ENCODE data around the gene TMEM116.
"Not testable (repeated sequence)": the region's sequence is repeated elsewhere in the genome, so short reads cannot be mapped to it uniquely, and the experiment has no call there.

The TMEM116 gene

GRCh38 chr12:111998015-111998414 lies 14.9 kb downstream of the TMEM116 start:
- no peak for TF ChIP-seq EZH2 (IDR thresholded peaks at IDR 0.05; ENCODE audit: borderline replicate concordance, low read length)
- no peak for TF ChIP-seq CTCF (IDR thresholded peaks at IDR 0.05; ENCODE audit: low read length)
- H3K4me2 ChIP-seq (ENCODE audit: low read length): no peak overlapping the region
- no peaks in the 10 kb centered on the region for H3F3A ChIP-seq (ENCODE audit: insufficient read depth, low read length)
- no peak overlapping the region for H3K4me3 ChIP-seq (ENCODE audit: low read depth, low read length, poor library complexity, severe bottlenecking)
- H3K27ac ChIP-seq (ENCODE audit: low read depth, low read length, poor library complexity, severe bottlenecking): peak overlapping the region; percentile 11
- H3K79me2 ChIP-seq (ENCODE audit: insufficient read depth, low read length): no peaks in the 10 kb centered on the region
- H4K20me1 ChIP-seq (ENCODE audit: insufficient read depth, low read length): no peaks in the 10 kb centered on the region
- no peak overlapping the region for H3K9ac ChIP-seq (ENCODE audit: low read length)
- H3K27me3 ChIP-seq (ENCODE audit: insufficient read depth, low read length): no peaks in the 10 kb centered on the region
- H3K9me3 ChIP-seq (ENCODE audit: low read length): no peaks in the 10 kb centered on the region
- no peaks in the 10 kb centered on the region for H3K9me2 ChIP-seq (ENCODE audit: low read depth, low read length)
- H2AFZ ChIP-seq (ENCODE audit: low read length): no peak overlapping the region
- H3K36me3 ChIP-seq (ENCODE audit: insufficient read depth, low read length): no peaks in the 10 kb centered on the region; the same call in 1 of the 2 replicates
- peaks cover 86% of the 10 kb centered on the region for H3K4me1 ChIP-seq (ENCODE audit: insufficient read depth, low read length, severe bottlenecking)

- Histone ChIP-seq H3K9me2 (ENCODE audit: low read depth, low read length) (no peaks in the 10 kb centered on the region), H3K4me2 (ENCODE audit: low read length) (no peak overlapping the region), H3K36me3 (ENCODE audit: insufficient read depth, low read length) (no peaks in the 10 kb centered on the region; the same call in 1 of the 2 replicates), H3K79me2 (ENCODE audit: insufficient read depth, low read length) (no peaks in the 10 kb centered on the region), H3K27me3 (ENCODE audit: insufficient read depth, low read length) (no peaks in the 10 kb centered on the region), H3K27ac (ENCODE audit: low read depth, low read length, poor library complexity, severe bottlenecking) (peak overlapping the region; percentile 87), H3F3A (ENCODE audit: insufficient read depth, low read length) (no peaks in the 10 kb centered on the region), H3K4me3 (ENCODE audit: low read depth, low read length, poor library complexity, severe bottlenecking) (no peak overlapping the region), H3K9me3 (ENCODE audit: low read length) (no peaks in the 10 kb centered on the region), H4K20me1 (ENCODE audit: insufficient read depth, low read length) (no peaks in the 10 kb centered on the region), H3K4me1 (ENCODE audit: insufficient read depth, low read length, severe bottlenecking) (peaks cover 87% of the 10 kb centered on the region), H3K9ac (ENCODE audit: low read length) (no peak overlapping the region), H2AFZ (ENCODE audit: low read length) (no peak overlapping the region)
- no peak for TF ChIP-seq EZH2 (IDR thresholded peaks at IDR 0.05; ENCODE audit: borderline replicate concordance, low read length)
- no peak for TF ChIP-seq CTCF (IDR thresholded peaks at IDR 0.05; ENCODE audit: low read length)
Observed at GRCh38 chr12:111997300-111997699, 15.7 kb downstream of the TMEM116 start.

GRCh38 chr12:111995782-111996480 lies 17.0 kb downstream of the TMEM116 start:
- H2AFZ ChIP-seq (ENCODE audit: low read length): no peak overlapping the region
- no peaks in the 10 kb centered on the region for H3K9me2 ChIP-seq (ENCODE audit: low read depth, low read length)
- H3F3A ChIP-seq (ENCODE audit: insufficient read depth, low read length): no peaks in the 10 kb centered on the region
- no peaks in the 10 kb centered on the region for H4K20me1 ChIP-seq (ENCODE audit: insufficient read depth, low read length)
- H3K27ac ChIP-seq (ENCODE audit: low read depth, low read length, poor library complexity, severe bottlenecking): peak overlapping the region; percentile 87
- H3K9me3 ChIP-seq (ENCODE audit: low read length): no peaks in the 10 kb centered on the region
- no peak overlapping the region for H3K4me2 ChIP-seq (ENCODE audit: low read length)
- H3K4me3 ChIP-seq (ENCODE audit: low read depth, low read length, poor library complexity, severe bottlenecking): no peak overlapping the region
- H3K79me2 ChIP-seq (ENCODE audit: insufficient read depth, low read length): no peaks in the 10 kb centered on the region
- H3K36me3 ChIP-seq (ENCODE audit: insufficient read depth, low read length): no peaks in the 10 kb centered on the region
- H3K4me1 ChIP-seq (ENCODE audit: insufficient read depth, low read length, severe bottlenecking): peaks cover 81% of the 10 kb centered on the region
- TF ChIP-seq EZH2 (IDR thresholded peaks at IDR 0.05; ENCODE audit: borderline replicate concordance, low read length) (no peak), CTCF (IDR thresholded peaks at IDR 0.05; ENCODE audit: low read length) (no peak)
- no peak overlapping the region for H3K9ac ChIP-seq (ENCODE audit: low read length)
- no peaks in the 10 kb centered on the region for H3K27me3 ChIP-seq (ENCODE audit: insufficient read depth, low read length)

GRCh38 chr12:111994211-111995111 lies 18.5 kb downstream of the TMEM116 start:
- Histone ChIP-seq H3K4me3 (ENCODE audit: low read depth, low read length, poor library complexity, severe bottlenecking) (peak overlapping the region; percentile 55), H3K4me2 (ENCODE audit: low read length) (peak overlapping the region; percentile 82), H3K27ac (ENCODE audit: low read depth, low read length, poor library complexity, severe bottlenecking) (peak overlapping the region; percentile 87), H3K9ac (ENCODE audit: low read length) (peak overlapping the region; percentile 58), H3K4me1 (ENCODE audit: insufficient read depth, low read length, severe bottlenecking) (peaks cover 67% of the 10 kb centered on the region)
- H3K36me3 ChIP-seq (ENCODE audit: insufficient read depth, low read length); H2AFZ ChIP-seq (ENCODE audit: low read length); H3K9me2 ChIP-seq (ENCODE audit: low read depth, low read length); H3K9me3 ChIP-seq (ENCODE audit: low read length); H3F3A ChIP-seq (ENCODE audit: insufficient read depth, low read length); H3K79me2 ChIP-seq (ENCODE audit: insufficient read depth, low read length); H3K27me3 ChIP-seq (ENCODE audit: insufficient read depth, low read length); H4K20me1 ChIP-seq (ENCODE audit: insufficient read depth, low read length): not testable (repeated sequence)
